DND-41 (cell line): Measurements from ENCODE around the gene LIME1.

ENCODE experiments used
- ATAC-seq: fragments of 200-7000 bp; cut with Tn5 transposase; 3 replicates; pipeline ENCODE4 v1.9.1; 2021; ENCODE audit warnings: low read depth; ENCODE audit not compliant: insufficient read depth
- DNase-seq: peaks from one replicate; pipeline ENCODE4 v3.0.0-alpha.2; 2020
- H2AFZ ChIP-seq: 2 replicates; pipeline ENCODE4 v1.6.0; 2012; ENCODE audit warnings: low read depth, low read length
- H3K27ac ChIP-seq: 2 replicates; pipeline ENCODE4 v1.5.1; 2012; ENCODE audit warnings: low read length, inconsistent platforms
- H3K27me3 ChIP-seq: fragments of 200-600 bp; sonication (generic); 2 replicates; pipeline ENCODE4 v1.6.0; 2012; ENCODE audit warnings: low read length, mild to moderate bottlenecking, inconsistent platforms; ENCODE audit not compliant: insufficient read depth, poor library complexity
- H3K36me3 ChIP-seq: 2 replicates; pipeline ENCODE4 v1.5.1; 2012; ENCODE audit warnings: low read length, inconsistent platforms; ENCODE audit not compliant: insufficient read depth
- H3K4me1 ChIP-seq: 2 replicates; pipeline ENCODE4 v1.5.1; 2012; ENCODE audit warnings: mild to moderate bottlenecking, low read length; ENCODE audit not compliant: insufficient read depth
- H3K4me2 ChIP-seq: 2 replicates; pipeline ENCODE4 v1.6.0; 2012; ENCODE audit warnings: mild to moderate bottlenecking, moderate library complexity, low read length, inconsistent platforms; ENCODE audit not compliant: insufficient read depth
- H3K4me3 ChIP-seq, 2 experiments: fragments of 200-600 bp in 1 of 2; shearing (Covaris generic) in 1 of 2; 2 replicates each; pipeline ENCODE4 v1.5.1; 2012 to 2016; ENCODE audit warnings: inconsistent platforms in 2 of 2, low read length in 2 of 2, mild to moderate bottlenecking in 2 of 2, low read depth in 1 of 2, moderate library complexity in 1 of 2
- H3K79me2 ChIP-seq: 2 replicates; pipeline ENCODE4 v1.6.0; 2012; ENCODE audit warnings: low read length, inconsistent platforms; ENCODE audit not compliant: insufficient read depth
- H3K9ac ChIP-seq: 2 replicates; pipeline ENCODE4 v1.6.0; 2012; ENCODE audit warnings: low read depth, mild to moderate bottlenecking, inconsistent platforms, low read length, moderate library complexity
- H3K9me3 ChIP-seq: 2 replicates; pipeline ENCODE4 v1.5.1; 2012; ENCODE audit warnings: low read length, moderate library complexity, mild to moderate bottlenecking, inconsistent platforms; ENCODE audit not compliant: insufficient read depth, severe bottlenecking
- H4K20me1 ChIP-seq: 2 replicates; pipeline ENCODE4 v1.6.0; 2012; ENCODE audit warnings: low read length; ENCODE audit not compliant: insufficient read depth
- EZH2 ChIP-seq: IDR thresholded peaks from 3 replicates; pipeline ENCODE4 v1.6.1; 2012; ENCODE audit warnings: borderline replicate concordance, low read depth, mild to moderate bottlenecking, moderate library complexity, low read length, inconsistent platforms; ENCODE audit not compliant: severe bottlenecking
- TF ChIP-seq, protein P1 (sequence below): IDR thresholded peaks from 2 replicates; pipeline ENCODE4 v1.5.1; 2012; ENCODE audit warnings: borderline replicate concordance, low read length, moderate library complexity, mild to moderate bottlenecking; ENCODE audit not compliant: poor library complexity, severe bottlenecking; ENCODE audit errors: extremely low read depth

The LIME1 gene

GRCh38 chr20:63754008-63754407, 17.5 kb downstream of the LIME1 start:
- no peak for DNase-seq
- Histone ChIP-seq H4K20me1 (no peaks in the 10 kb centered on the region), H3K27ac (no peak overlapping the region), H3K27me3 (no peaks in the 10 kb centered on the region), H3K4me1 (peaks cover 15% of the 10 kb centered on the region), H3K9ac (no peak overlapping the region), H3K4me3 (no peak overlapping the region), H3K4me2 (no peak overlapping the region), H3K79me2 (no peaks in the 10 kb centered on the region), H3K9me3 (no peaks in the 10 kb centered on the region), H3K36me3 (no peaks in the 10 kb centered on the region), H2AFZ (no peak overlapping the region)
- ATAC-seq: no peak
- TF ChIP-seq EZH2: no peak
- TF ChIP-seq, protein P1, sequence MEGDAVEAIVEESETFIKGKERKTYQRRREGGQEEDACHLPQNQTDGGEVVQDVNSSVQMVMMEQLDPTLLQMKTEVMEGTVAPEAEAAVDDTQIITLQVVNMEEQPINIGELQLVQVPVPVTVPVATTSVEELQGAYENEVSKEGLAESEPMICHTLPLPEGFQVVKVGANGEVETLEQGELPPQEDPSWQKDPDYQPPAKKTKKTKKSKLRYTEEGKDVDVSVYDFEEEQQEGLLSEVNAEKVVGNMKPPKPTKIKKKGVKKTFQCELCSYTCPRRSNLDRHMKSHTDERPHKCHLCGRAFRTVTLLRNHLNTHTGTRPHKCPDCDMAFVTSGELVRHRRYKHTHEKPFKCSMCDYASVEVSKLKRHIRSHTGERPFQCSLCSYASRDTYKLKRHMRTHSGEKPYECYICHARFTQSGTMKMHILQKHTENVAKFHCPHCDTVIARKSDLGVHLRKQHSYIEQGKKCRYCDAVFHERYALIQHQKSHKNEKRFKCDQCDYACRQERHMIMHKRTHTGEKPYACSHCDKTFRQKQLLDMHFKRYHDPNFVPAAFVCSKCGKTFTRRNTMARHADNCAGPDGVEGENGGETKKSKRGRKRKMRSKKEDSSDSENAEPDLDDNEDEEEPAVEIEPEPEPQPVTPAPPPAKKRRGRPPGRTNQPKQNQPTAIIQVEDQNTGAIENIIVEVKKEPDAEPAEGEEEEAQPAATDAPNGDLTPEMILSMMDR: no peak

DNA sequence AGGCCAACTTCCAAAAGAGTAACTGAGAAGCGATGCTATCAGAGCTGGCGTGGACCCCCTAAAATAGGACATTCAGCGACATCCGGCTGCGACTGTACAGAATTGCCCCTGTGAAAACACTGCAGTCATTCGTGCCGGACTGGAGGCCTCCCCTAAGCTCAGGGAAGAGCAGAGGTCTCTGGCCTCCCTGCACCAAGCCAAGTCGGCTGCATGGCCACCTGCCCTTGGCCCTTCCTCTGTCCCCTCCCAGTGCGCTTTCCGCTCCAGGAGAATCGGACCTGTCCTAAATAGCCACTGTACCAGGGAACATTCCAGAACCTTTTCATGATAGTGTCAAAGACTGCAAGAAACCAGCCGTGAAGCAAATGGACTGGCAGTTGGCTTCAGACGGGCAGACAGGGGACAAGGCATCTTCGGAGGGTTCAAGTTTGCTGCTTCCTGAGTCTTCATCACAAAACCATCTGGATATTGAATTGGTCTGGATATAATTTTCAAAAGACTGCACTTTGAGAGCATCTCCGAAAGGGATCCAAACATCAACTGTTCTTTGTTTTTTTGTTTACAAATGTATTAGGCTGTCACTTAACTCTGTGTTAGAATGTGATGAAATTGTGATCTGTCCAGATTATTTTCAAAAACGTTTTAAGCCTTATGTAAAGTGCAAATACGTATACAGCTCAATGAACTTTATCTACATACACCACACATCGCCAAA, 19.6 kb downstream of the LIME1 start:
- TF ChIP-seq, protein P1: no peak

DNA sequence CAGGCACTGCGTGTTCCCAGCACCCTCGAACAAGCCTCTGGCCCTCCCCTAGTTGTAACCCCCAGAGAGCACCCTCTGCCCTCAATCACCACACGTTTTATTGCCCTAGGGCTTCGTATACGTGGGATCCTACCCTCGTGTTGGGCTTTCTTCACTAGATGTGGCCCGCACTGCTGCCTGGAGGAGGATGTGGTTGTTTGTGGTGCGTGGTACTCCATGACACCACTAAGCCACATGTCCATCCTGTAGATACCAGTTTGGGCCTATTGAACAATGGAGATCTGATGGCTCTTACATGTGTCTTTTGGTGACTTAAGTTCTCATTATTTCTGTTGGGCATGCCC, 20.2 kb downstream of the LIME1 start:
- no peaks in the 10 kb centered on the region for H3K9me3 ChIP-seq
- no peak overlapping the region for H3K27ac ChIP-seq
- no peak overlapping the region for H3K9ac ChIP-seq
- H3K4me3 ChIP-seq: no peak overlapping the region
- H2AFZ ChIP-seq: no peak overlapping the region
- H3K36me3 ChIP-seq: no peaks in the 10 kb centered on the region
- peak; percentile 75 for ATAC-seq
- no peaks in the 10 kb centered on the region for H3K4me1 ChIP-seq
- no peak overlapping the region for H3K4me2 ChIP-seq
- no peaks in the 10 kb centered on the region for H4K20me1 ChIP-seq
- no peak for TF ChIP-seq EZH2
- TF ChIP-seq, protein P1: no peak
- H3K79me2 ChIP-seq: no peaks in the 10 kb centered on the region
- peak; percentile 39 for DNase-seq
- no peaks in the 10 kb centered on the region for H3K27me3 ChIP-seq

More for the DNA sequence above, 19.6 kb downstream of the LIME1 start:
- DNase-seq (no peak), ATAC-seq (no peak)
- H3K36me3 ChIP-seq: no peaks in the 10 kb centered on the region
- no peak overlapping the region for H3K4me2 ChIP-seq
- H3K9me3 ChIP-seq: no peaks in the 10 kb centered on the region
- no peaks in the 10 kb centered on the region for H3K27me3 ChIP-seq
- peaks cover 4% of the 10 kb centered on the region for H3K4me1 ChIP-seq
- H3K27ac ChIP-seq: no peak overlapping the region
- H3K4me3 ChIP-seq: no peak overlapping the region
- no peak overlapping the region for H2AFZ ChIP-seq
- H3K79me2 ChIP-seq: no peaks in the 10 kb centered on the region
- no peak overlapping the region for H3K9ac ChIP-seq
- H4K20me1 ChIP-seq: no peaks in the 10 kb centered on the region
